Panc1 (cell line): ENCODE results near the gene POLK. TPM values are rescaled to one million over a fixed set of nuclear protein-coding genes. Genes with fewer than 3 reads are reported as not detected.
"Not testable (repeated sequence)": the region's sequence is repeated elsewhere in the genome, so short reads cannot be mapped to it uniquely, and the experiment has no call there.

Experiments
- ATAC-seq: fragments of 200-7000 bp; cut with Tn5 transposase; 2 replicates; pipeline ENCODE4 v1.9.1; 2020; ENCODE audit warnings: mild to moderate bottlenecking, moderate library complexity
- BruUV-seq: library from RNA; stranded (reverse); fragments of 400-500 nt; replicated peaks from 2 replicates; lab custom pipeline; 2021; lab: Mats Ljungman, UMichigan
- CTCF ChIA-PET: fragments of 300-600 bp; sonication (Branson Sonifier 250); formaldehyde crosslinking; loops from one replicate; lab custom pipeline; 2022; ENCODE audit warnings: antibody characterized with exemption; lab: Charles Lee
- POLR2A ChIA-PET: fragments of 300-600 bp; sonication (Branson Sonifier 250); formaldehyde crosslinking; loops from one replicate; lab custom pipeline; 2022; ENCODE audit warnings: antibody characterized with exemption; lab: Charles Lee
- DNase-seq: peaks from one replicate; pipeline ENCODE4 v3.0.0-alpha.2; 2010; ENCODE audit warnings: low read depth, low spot score
- H3K27ac ChIP-seq: 2 replicates; pipeline ENCODE4 v1.5.1; 2011; ENCODE audit warnings: mild to moderate bottlenecking, low read length, inconsistent platforms
- H3K27me3 ChIP-seq: fragments of 200-500 bp; sonication (Bioruptor generic); 2 replicates; pipeline ENCODE4 v1.6.0; 2014; ENCODE audit warnings: low read length, inconsistent platforms; ENCODE audit not compliant: control insufficient read depth, insufficient read depth
- H3K36me3 ChIP-seq: fragments of 200-500 bp; sonication (Bioruptor generic); 2 replicates; pipeline ENCODE4 v1.5.1; 2014; ENCODE audit warnings: inconsistent platforms, mild to moderate bottlenecking, low read length, moderate library complexity; ENCODE audit not compliant: control insufficient read depth, insufficient read depth
- H3K4me1 ChIP-seq: 2 replicates; pipeline ENCODE4 v1.5.1; 2011; ENCODE audit warnings: inconsistent platforms, mild to moderate bottlenecking, low read length, moderate library complexity; ENCODE audit not compliant: control insufficient read depth, insufficient read depth
- H3K4me3 ChIP-seq, 2 experiments: 2 replicates each; pipeline ENCODE4 v1.5.1; 2011 to 2012; ENCODE audit warnings: low read depth in 2 of 2, low read length in 2 of 2, mild to moderate bottlenecking in 2 of 2, inconsistent platforms in 1 of 2, moderate library complexity in 1 of 2
- H3K9me3 ChIP-seq: fragments of 200-500 bp; sonication (Bioruptor generic); 2 replicates; pipeline ENCODE4 v1.5.1; 2014; ENCODE audit warnings: low read depth, mild to moderate bottlenecking, inconsistent platforms, low read length, moderate library complexity; ENCODE audit not compliant: control insufficient read depth, insufficient read depth
- CTCF ChIP-seq: fragments of 450-650 bp; IDR thresholded peaks from 2 replicates; pipeline ENCODE4 v1.5.1; 2017; ENCODE audit warnings: mild to moderate bottlenecking
- POLR2AphosphoS5 ChIP-seq: IDR thresholded peaks from 2 replicates; pipeline ENCODE4 v1.6.1; 2012; ENCODE audit warnings: mild to moderate bottlenecking, low read depth, low read length, moderate library complexity
- REST ChIP-seq, 2 experiments: IDR thresholded peaks; 2 replicates each; pipeline ENCODE4 v1.6.1; 2011 to 2012; ENCODE audit warnings: low read depth in 2 of 2, control low read depth in 1 of 2, low read length in 1 of 2, mild to moderate bottlenecking in 1 of 2, moderate library complexity in 1 of 2; ENCODE audit not compliant: insufficient read depth in 1 of 2
- SIN3A ChIP-seq: IDR thresholded peaks from 2 replicates; pipeline ENCODE4 v1.6.1; 2012; ENCODE audit warnings: low read depth, mild to moderate bottlenecking, low read length, moderate library complexity, borderline replicate concordance; ENCODE audit not compliant: insufficient read depth
- TCF7L2 ChIP-seq: IDR thresholded peaks from 2 replicates; pipeline ENCODE4 v1.6.1; 2011; ENCODE audit warnings: mild to moderate bottlenecking, low read depth, low read length, inconsistent platforms
- in situ Hi-C: cut with HindIII; loops from 2 replicates; pipeline ENCODE4 v1.10.0; 2016; ENCODE audit warnings: low sequenced_read_pairs, low pct_unique_long_range_greater_than_20kb
- intact Hi-C: fragments of 100-400 bp; cut with micrococcal nuclease; formaldehyde crosslinking; loops from one replicate; pipeline ENCODE4 v1.10.0; 2022; ENCODE audit not compliant: unreplicated experiment
- total RNA-seq: library from RNA; stranded (reverse); gene quantifications from one replicate; pipeline ENCODE4 v1.2.1, GENCODE V29; 2021; ENCODE audit not compliant: unreplicated experiment

Gene POLK
- total RNA-seq, 1 experiment from 2014 or later: 21.3 TPM

GRCh38 chr5:75603821-75604220 lies 92.1 kb downstream of the POLK start:
- Histone ChIP-seq H3K36me3 (peaks cover 2% of the 10 kb centered on the region; the same call in 1 of the 2 replicates), H3K9me3 (no peaks in the 10 kb centered on the region), H3K4me1 (no peaks in the 10 kb centered on the region), H3K4me3 (no peak overlapping the region), H3K27ac (no peak overlapping the region), H3K27me3 (no peaks in the 10 kb centered on the region)
- TF ChIP-seq CTCF (no peak), SIN3A (no peak), TCF7L2 (no peak)
- in situ Hi-C loops (no loop called here), intact Hi-C loops (no loop called here)
- DNase-seq (no peak), ATAC-seq (no peak)
- BruUV-seq: no TSS peak
- POLR2A ChIA-PET: interaction anchor here (0.7 kb wide), 1 partner anchor 839 kb away, joined by 3 read pairs; no protein-coding TSS in a partner anchor
- CTCF ChIA-PET: no interaction called here

- BruUV-seq, H3K4me3 ChIP-seq, ATAC-seq, H3K27me3 ChIP-seq, intact Hi-C loops, H3K27ac ChIP-seq, H3K36me3 ChIP-seq, H3K9me3 ChIP-seq, H3K4me1 ChIP-seq, POLR2A ChIA-PET, in situ Hi-C loops, DNase-seq: not testable (repeated sequence)
- CTCF ChIA-PET: interaction anchor here (0.7 kb wide), 2 partner anchors 40 to 557 kb away, joined by 3 to 11 read pairs; no protein-coding TSS in a partner anchor
Observed at GRCh38 chr5:75607341-75607740, 95.7 kb downstream of the POLK start.

GRCh38 chr5:75608870-75609269 lies 97.2 kb downstream of the POLK start:
- Histone ChIP-seq H3K27me3 (no peaks in the 10 kb centered on the region), H3K36me3 (no peaks in the 10 kb centered on the region), H3K4me3 (no peak overlapping the region), H3K4me1 (peaks cover 4% of the 10 kb centered on the region), H3K9me3 (no peaks in the 10 kb centered on the region), H3K27ac (no peak overlapping the region)
- in situ Hi-C loops (no loop called here), intact Hi-C loops (no loop called here)
- ChIA-PET POLR2A (interaction anchor here (0.6 kb wide), 1 partner anchor 170 kb away, joined by 3 read pairs; no protein-coding TSS in a partner anchor), CTCF (no interaction called here)
- no TSS peak for BruUV-seq
- ATAC-seq: no peak
- DNase-seq: no peak
- TF ChIP-seq REST (IDR thresholded peaks at IDR 0.05; ENCODE audit: insufficient read depth in 1 of 2, low read depth in 2 of 2, low read length in 1 of 2) (no peak), SIN3A (no peak), CTCF (no peak), POLR2AphosphoS5 (no peak), TCF7L2 (no peak)
